K562 (cell line): ENCODE measurements around the gene MAZ. TPM values are rescaled to one million over a fixed set of nuclear protein-coding genes. Genes with fewer than 3 reads are reported as not detected.

Experiments used
- BCL6 ChIP-seq: fragments of 250-450 bp; sonication (Bioruptor Pico); IDR thresholded peaks from 2 replicates; pipeline ENCODE4 v1.4.0; 2020
- BCOR ChIP-seq: fragments of 450-650 bp; IDR thresholded peaks from 2 replicates; pipeline ENCODE4 v1.6.1; 2016
- CBFA2T2 ChIP-seq: fragments of 450-650 bp; conservative IDR thresholded peaks from 2 replicates; pipeline ENCODE4 v1.6.1; 2017; ENCODE audit warnings: mild to moderate bottlenecking
- CCNT2 ChIP-seq: IDR thresholded peaks from 2 replicates; pipeline ENCODE4 v1.6.1; 2011; ENCODE audit warnings: borderline replicate concordance, low read depth, mild to moderate bottlenecking, moderate library complexity, mixed read lengths, low read length; ENCODE audit not compliant: insufficient read length; ENCODE audit errors: extremely low read depth
- GABPB2 ChIP-seq: fragments of 250-450 bp; sonication (Bioruptor Pico); conservative IDR thresholded peaks from 2 replicates; pipeline ENCODE4 v1.5.1; 2021; ENCODE audit warnings: mild to moderate bottlenecking
- GTF2A2 ChIP-seq: IDR thresholded peaks from 2 replicates; pipeline ENCODE4 v1.6.1; 2016; ENCODE audit warnings: mild to moderate bottlenecking, missing genetic modification characterization, missing compliant biosample characterization
- MXI1 ChIP-seq: IDR thresholded peaks from 2 replicates; pipeline ENCODE4 v1.6.1; 2011; ENCODE audit warnings: low read depth, mild to moderate bottlenecking, improper control_type of control experiment, low read length
- PHF21A ChIP-seq: fragments of 450-650 bp; IDR thresholded peaks from 2 replicates; pipeline ENCODE4 v1.6.1; 2017; ENCODE audit warnings: low read depth, borderline replicate concordance
- SAP30 ChIP-seq: fragments of 200-600 bp; sonication (generic); IDR thresholded peaks from 2 replicates; pipeline ENCODE4 v1.6.1; 2012; ENCODE audit warnings: borderline replicate concordance, low read depth, mild to moderate bottlenecking, moderate library complexity, low read length, control low read depth, inconsistent platforms; ENCODE audit not compliant: insufficient read depth, poor library complexity, severe bottlenecking
- STAT5A ChIP-seq: IDR thresholded peaks from 2 replicates; pipeline ENCODE4 v1.6.1; 2012; ENCODE audit warnings: low read length, inconsistent platforms, borderline replicate concordance
- TOE1 ChIP-seq, 2 experiments: fragments of 450-650 bp in 1 of 2; sonication (generic) in 1 of 2; formaldehyde crosslinking in 1 of 2; IDR thresholded peaks; 2 replicates each; pipeline versions ENCODE4 v1.7.1 to v1.8.0; 2016 to 2022; ENCODE audit warnings: borderline replicate concordance in 2 of 2, mild to moderate bottlenecking in 2 of 2, antibody characterized with exemption in 1 of 2, inconsistent platforms in 1 of 2, low read depth in 1 of 2, missing genetic modification reagents in 1 of 2, moderate library complexity in 1 of 2
- U2AF1 ChIP-seq: fragments of 200-400 bp; formaldehyde crosslinking; optimal IDR thresholded peaks from 2 replicates; pipeline ENCODE3; 2017; ENCODE audit warnings: mild to moderate bottlenecking, low read depth, low read length, moderate library complexity
- UBTF ChIP-seq, 2 experiments: IDR thresholded peaks; 2 replicates each; pipeline ENCODE4 v1.6.1; 2012; ENCODE audit warnings: improper control_type of control experiment in 2 of 2, low read depth in 2 of 2, low read length in 2 of 2, borderline replicate concordance in 1 of 2
- YY1 ChIP-seq, 3 experiments: IDR thresholded peaks; 2 replicates each; pipeline ENCODE4 v1.6.1; 2011; ENCODE audit warnings: low read length in 2 of 3, mild to moderate bottlenecking in 2 of 3, moderate library complexity in 2 of 3, borderline replicate concordance in 1 of 3, control low read depth in 1 of 3, low read depth in 1 of 3; ENCODE audit not compliant: insufficient read depth in 3 of 3, insufficient replicate concordance in 2 of 3, control insufficient read depth in 1 of 3, insufficient read length in 1 of 3; ENCODE audit errors: extremely low read depth in 1 of 3
- ZFP91 ChIP-seq: sonication (generic); formaldehyde crosslinking; IDR thresholded peaks from 2 replicates; pipeline ENCODE4 v1.8.0; 2022; ENCODE audit warnings: mild to moderate bottlenecking, missing genetic modification reagents
- ZNF282 ChIP-seq: sonication (generic); formaldehyde crosslinking; IDR thresholded peaks from 2 replicates; pipeline ENCODE4 v1.8.1; 2023; ENCODE audit warnings: missing genetic modification reagents
- ZNF384 ChIP-seq: IDR thresholded peaks from 2 replicates; pipeline ENCODE4 v1.6.1; 2012; ENCODE audit warnings: low read depth, low read length, improper control_type of control experiment
- ZNF707 ChIP-seq: fragments of 250-450 bp; sonication (Bioruptor Pico); conservative IDR thresholded peaks from 2 replicates; pipeline ENCODE4 v1.8.0; 2022; ENCODE audit warnings: inconsistent platforms, mild to moderate bottlenecking, moderate library complexity
- ZNF717 ChIP-seq: fragments of 250-450 bp; sonication (Bioruptor Pico); IDR thresholded peaks from 2 replicates; pipeline ENCODE4 v1.5.0; 2021
- polyA plus RNA-seq, 8 experiments: library from polyadenylated mRNA; depleted of rRNA in 4 of 8; stranded (reverse) in 5 of 8; unstranded in 3 of 8; fragments of >200 nt; fragmentation: Nextera tagmentation in 2 of 8; fragmentation: Illumina TruSeq in 1 of 8; extraction: Ambion mirVana in 2 of 8; extraction: Trizol in 1 of 8; gene quantifications; 2 replicates each; pipeline versions ENCODE4 v1.2.1 to v1.2.3, GENCODE V29; 2011 to 2014; ENCODE audit warnings: inconsistent platforms in 1 of 8, missing spikeins in 1 of 8
- total RNA-seq, 7 experiments: library from RNA; depleted of rRNA in 6 of 7; stranded (reverse); fragments of >200 nt in 6 of 7; fragmentation: Illumina TruSeq in 2 of 7; extraction: Trizol in 2 of 7; gene quantifications; 2 replicates each; pipeline versions ENCODE4 v1.2.1 to v1.2.3, GENCODE V29; 2011 to 2021; ENCODE audit warnings: low replicate concordance in 1 of 7
- TF ChIP-seq, protein P1 (sequence below), 3 experiments: IDR thresholded peaks in 2 of 3; conservative IDR thresholded peaks in 1 of 3; 2 replicates each; pipeline ENCODE4 v1.5.1; 2011 to 2012; ENCODE audit warnings: low read length in 3 of 3, mild to moderate bottlenecking in 3 of 3, control low read depth in 2 of 3, improper control_type of control experiment in 1 of 3, inconsistent platforms in 1 of 3, low read depth in 1 of 3, mixed read lengths in 1 of 3, moderate library complexity in 1 of 3; ENCODE audit not compliant: insufficient read depth in 2 of 3

The MAZ gene
- total and polyA plus RNA-seq, 9 of the 15 experiments (the other 6 are each of a cell fraction or from before 2014, with no cell fraction given) = 45.4 to 532 (median 250) TPM

GRCh38 chr16:29811170-29811895 is 5.0 kb downstream of the MAZ start (continued):
- TF ChIP-seq UBTF (IDR thresholded peaks at IDR 0.05; ENCODE audit: borderline replicate concordance in 1 of 2, low read depth in 2 of 2, low read length in 2 of 2) (no peak), PHF21A (no peak), CCNT2 (peak; percentile 76), CBFA2T2 (no peak), YY1 (IDR thresholded peaks at IDR 0.05; ENCODE audit: borderline replicate concordance in 1 of 3, control insufficient read depth in 1 of 3, extremely low read depth in 1 of 3, insufficient read depth in 3 of 3, insufficient read length in 1 of 3, insufficient replicate concordance in 2 of 3, low read depth in 1 of 3, low read length in 2 of 3) (peak in 2 of 3 experiments; percentile 54 to 72), BCL6 (no peak), GTF2A2 (tag) (no peak), BCOR (no peak), ZNF384 (no peak), MXI1 (no peak), U2AF1 (no peak), STAT5A (no peak), ZNF282 (no peak), ZNF717 (CRISPR knock-in tag) (0 out of 2 replicates have a peak, but pooled peaks have one; percentile 39), ZNF707 (CRISPR knock-in tag) (no peak), GABPB2 (CRISPR knock-in tag) (no peak), TOE1 (IDR thresholded peaks at IDR 0.05; ENCODE audit: borderline replicate concordance) (no peak), TOE1 (CRISPR knock-in tag; IDR thresholded peaks at IDR 0.05; ENCODE audit: borderline replicate concordance, low read depth) (no peak), ZFP91 (no peak), SAP30 (no peak)
- TF ChIP-seq, protein P1, sequence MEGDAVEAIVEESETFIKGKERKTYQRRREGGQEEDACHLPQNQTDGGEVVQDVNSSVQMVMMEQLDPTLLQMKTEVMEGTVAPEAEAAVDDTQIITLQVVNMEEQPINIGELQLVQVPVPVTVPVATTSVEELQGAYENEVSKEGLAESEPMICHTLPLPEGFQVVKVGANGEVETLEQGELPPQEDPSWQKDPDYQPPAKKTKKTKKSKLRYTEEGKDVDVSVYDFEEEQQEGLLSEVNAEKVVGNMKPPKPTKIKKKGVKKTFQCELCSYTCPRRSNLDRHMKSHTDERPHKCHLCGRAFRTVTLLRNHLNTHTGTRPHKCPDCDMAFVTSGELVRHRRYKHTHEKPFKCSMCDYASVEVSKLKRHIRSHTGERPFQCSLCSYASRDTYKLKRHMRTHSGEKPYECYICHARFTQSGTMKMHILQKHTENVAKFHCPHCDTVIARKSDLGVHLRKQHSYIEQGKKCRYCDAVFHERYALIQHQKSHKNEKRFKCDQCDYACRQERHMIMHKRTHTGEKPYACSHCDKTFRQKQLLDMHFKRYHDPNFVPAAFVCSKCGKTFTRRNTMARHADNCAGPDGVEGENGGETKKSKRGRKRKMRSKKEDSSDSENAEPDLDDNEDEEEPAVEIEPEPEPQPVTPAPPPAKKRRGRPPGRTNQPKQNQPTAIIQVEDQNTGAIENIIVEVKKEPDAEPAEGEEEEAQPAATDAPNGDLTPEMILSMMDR (IDR thresholded peaks at IDR 0.05 in 2 of 3, conservative IDR thresholded peaks at IDR 0.05 in 1 of 3; ENCODE audit: insufficient read depth in 2 of 3, low read depth in 1 of 3, low read length in 3 of 3) = no peak
